22Rv1 (cell line): Measurements from ENCODE around the gene CCDC148.

ENCODE experiments used
- CTCF ChIP-seq: fragments of 450-650 bp; IDR thresholded peaks from 2 replicates; pipeline ENCODE4 v1.5.1; 2017; ENCODE audit warnings: mild to moderate bottlenecking
- ZFX ChIP-seq: fragments of 450-650 bp; IDR thresholded peaks from 2 replicates; pipeline ENCODE4 v1.6.1; 2017; ENCODE audit warnings: antibody characterized with exemption, borderline replicate concordance

GRCh38 chr2:158243392-158243791, 213.2 kb downstream of the CCDC148 start:
- TF ChIP-seq CTCF (no peak), ZFX (no peak)
